SK-N-DZ (cell line): Measurements from ENCODE around the gene RARG.

Experiments
- DNase-seq: peaks from one replicate; pipeline ENCODE4 v3.0.0-alpha.2; 2015; ENCODE audit warnings: low spot score

Gene RARG

DNA sequence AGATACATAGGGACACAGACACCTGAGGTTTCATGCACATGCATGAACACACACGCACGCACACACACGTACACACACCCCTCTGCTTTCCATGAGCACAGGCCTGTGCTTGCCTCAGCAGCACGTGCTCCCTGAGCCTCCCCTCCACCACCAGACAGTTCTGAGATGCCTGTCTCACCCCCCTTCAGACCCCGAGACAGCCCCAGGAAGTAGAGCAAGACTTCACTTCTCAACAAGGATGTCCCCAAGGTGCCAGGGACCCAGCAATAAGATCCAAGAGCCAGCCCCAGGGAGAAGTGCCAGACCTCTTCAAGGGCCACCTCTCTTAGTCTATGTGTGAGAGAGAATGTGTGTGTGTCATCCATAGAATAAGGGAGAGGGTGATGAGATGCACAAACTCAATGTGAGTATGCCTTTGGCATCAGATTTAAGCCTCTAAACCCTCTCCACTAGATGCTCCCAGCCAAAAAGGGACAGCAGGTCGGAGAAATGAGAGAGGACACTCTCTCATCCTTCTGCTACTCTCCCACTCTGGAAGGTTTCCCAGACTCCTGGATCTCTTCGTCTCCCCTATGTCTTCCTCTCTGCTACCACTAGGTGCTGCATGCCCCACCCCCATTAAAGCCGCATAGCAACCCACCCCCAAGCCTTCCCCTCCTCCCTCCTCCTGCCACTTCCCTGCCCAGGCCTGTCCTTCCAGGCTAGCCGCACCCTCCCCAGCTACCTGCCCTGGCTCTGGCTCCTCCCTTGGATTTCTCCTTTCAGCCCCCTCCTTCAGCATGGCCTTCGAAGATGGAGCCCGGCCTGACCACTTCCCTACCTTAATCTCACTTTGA is 7.7 kb downstream of the RARG start:
- peak; percentile 60 for DNase-seq

DNA sequence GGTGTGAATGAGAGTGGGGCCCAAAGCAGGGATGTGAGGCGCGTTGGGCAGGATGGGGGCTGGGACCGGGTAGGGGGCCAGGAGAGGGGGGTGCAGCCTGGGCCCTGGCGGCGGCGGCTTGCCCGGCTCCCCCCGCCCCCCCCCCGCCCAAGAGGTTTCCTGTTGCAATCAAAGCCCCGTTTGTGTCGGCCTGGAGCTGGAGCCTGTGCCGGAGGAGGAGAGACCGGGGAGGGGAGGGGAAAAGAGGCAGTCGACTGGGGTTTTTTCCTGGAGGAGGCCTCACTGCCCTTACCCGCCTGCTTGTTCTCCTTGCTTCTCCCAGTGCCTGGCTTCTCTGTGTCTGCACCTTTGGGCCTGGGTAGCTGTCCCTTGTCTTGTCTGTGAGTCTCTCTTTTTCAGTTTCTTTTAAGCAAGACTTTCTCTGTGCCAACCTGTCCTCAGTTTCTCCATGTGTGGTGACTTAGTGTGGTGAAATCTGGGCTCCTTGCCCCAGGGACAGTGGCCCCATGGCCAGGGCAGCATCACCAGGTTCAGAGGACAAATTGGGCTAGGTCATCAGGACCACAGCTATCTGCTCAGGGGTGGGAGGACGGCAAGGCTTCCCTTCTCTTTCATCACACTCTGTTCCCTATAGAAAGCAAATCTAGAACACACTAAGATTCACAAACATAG is 8.5 kb downstream of the RARG start:
- DNase-seq = no peak

DNA sequence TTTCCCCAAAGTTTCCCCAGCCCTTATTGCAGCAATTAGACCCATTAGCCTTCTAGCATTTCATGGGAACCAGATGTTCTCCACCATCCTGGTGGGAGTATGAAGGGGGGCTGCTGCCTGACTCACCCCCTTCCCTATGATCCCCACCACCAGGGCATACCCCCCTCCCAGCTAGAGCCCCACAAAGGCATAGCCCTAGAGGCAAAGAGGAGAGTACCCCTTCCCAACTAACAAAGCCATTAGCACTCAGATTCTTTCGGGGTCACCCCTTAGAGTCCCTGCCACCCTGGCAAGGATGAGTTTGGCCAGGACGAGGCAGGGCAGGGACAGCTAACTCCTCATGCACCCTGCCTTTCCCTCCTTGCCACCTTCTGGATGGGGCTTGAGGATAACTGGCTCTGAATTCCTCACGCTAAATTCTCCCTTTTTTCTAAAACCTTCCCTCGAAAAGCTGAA is 9.2 kb downstream of the RARG start:
- DNase-seq = no peak

- no peak for DNase-seq
Measured at GRCh38 chr12:53222170-53222721, 9.8 kb downstream of the RARG start.

- DNase-seq = peak; percentile 33
Measured at GRCh38 chr12:53221203-53222080, 10.6 kb downstream of the RARG start.

- DNase-seq = peak; percentile 82
Measured at GRCh38 chr12:53220694-53221202, 11.3 kb downstream of the RARG start.

DNA sequence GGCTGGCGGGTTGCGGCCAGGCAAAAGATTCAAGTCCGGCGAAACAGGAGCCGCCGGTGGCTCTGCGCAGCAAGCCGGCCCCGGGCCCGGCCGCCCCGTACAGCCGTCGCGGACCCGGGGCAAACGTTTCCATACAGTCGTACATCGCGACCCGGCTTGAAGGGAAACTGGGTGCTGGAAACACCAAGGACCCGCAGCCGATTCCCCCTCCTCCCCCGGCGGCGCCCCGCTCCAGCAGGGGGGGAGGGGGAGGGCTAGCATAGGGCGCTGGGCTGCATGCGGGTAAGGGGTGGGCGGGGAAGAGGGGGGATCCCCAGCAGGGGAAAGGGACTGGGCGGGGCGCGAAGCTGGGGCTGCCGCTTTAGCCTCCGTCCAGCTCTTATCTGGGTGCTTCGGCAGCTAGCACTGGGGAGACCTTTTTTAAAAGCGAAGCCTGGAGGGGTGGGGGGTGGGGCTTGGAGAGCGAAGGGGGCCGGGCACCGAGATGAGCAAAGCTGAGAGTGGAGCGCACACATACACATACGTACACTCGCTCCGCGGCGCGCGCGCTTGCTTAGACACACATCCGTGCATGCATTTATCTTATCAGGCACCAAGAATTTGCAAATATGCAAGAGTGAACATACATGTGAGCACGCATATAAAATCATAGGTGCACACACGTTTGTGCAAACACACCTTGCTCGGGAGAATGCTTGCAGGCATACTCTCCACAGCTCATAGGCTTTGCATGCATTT is 11.9 kb downstream of the RARG start:
- no peak for DNase-seq

- DNase-seq = no peak
Measured at GRCh38 chr12:53219292-53219955, 12.6 kb downstream of the RARG start.

- no peak for DNase-seq
Measured at GRCh38 chr12:53218551-53219291, 13.3 kb downstream of the RARG start.

DNA sequence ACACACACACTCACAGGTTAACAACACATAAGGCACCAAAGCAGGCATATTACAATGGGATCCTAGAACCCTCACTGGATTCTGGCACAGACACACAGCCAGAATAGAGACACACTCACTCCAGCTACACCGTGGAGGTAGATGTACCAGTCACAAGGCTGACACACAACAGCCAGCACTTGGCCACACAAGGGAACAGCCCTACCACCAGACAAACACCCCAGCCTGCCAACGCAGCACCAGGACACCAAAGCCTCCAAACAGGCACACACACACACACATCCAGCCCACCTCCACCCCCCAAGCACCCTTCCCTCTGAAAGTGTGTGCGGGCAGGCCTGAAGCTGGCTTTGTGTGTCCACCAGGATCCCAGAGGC is 14.1 kb downstream of the RARG start:
- no peak for DNase-seq

DNA sequence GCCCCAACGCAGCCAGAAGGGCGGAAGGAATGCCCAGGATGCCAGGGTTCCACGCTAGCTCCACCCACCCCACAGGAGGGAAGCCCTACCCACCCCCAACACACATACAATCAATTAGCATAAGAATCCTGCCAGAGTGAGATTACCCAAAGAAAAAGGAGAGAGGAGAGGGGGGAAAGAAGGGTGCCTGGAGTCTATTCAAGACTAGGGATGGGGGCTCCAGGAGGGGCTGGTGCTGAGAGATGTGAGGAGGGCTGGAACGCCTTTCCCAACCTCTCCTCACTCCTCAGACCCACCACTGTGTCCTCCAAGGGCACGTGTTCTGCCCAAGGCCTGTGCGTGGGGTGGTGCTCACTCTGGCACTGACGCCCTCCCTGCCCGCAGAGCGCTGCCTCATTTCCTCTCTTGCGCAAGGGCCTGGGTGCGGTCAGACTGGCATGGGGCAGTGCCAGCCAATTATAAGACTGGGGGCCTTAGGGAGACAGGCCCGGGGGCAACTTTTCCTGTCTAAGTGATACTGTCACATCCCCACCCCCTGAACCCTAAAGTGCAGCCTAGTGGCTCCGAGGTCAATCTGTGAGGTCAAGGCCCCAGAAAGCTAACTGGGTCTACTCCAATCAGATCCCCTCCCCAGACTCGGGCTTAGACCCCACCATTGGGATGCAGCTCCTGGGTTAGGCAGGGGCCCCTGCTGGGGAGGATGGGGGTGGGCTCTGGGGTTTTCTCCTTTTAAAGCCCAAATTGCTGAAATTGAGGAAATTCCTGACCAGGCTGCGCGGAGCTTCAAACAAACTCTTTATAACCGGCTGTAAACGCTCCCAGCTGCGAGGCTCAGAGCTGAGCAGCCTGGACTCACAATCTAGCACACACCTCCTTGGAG is 14.7 kb downstream of the RARG start:
- no peak for DNase-seq

GRCh38 chr12:53215497-53215896 is 16.5 kb downstream of the RARG start:
- no peak for DNase-seq

DNA sequence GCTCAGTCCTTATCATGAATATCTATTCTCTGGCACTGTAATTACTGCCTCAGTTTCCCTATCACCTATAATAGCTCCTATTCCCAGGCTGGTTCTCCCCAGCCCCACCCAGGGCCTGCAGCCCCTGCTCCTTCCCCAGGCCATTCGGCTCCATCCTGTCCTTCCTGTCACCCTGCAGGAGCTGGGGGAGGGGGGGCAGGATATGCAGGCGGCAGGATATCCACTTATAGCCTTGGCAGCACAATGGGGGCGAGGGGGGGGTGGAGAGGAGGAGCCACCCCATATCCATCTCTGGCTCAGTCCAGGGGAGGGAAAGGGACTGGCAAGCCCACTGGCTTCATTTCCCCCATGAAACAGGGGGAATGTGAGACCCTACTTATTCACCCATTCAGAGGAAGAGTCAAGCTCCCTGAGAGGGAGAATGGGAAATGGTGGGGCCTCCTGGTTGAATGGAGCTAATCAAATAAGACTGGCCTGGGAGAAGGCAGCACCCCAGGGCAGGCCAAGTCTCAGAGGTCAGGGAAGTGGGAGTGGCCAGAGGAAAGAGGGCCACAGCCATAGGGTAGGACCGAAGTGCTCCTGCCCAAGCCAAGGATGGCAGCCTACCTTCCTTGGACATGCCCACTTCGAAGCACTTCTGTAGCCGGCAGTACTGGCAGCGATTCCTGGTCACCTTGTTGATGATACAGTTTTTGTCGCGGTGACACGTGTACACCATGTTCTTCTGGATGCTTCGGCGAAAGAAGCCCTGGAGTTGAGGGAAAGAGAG is 17.1 kb downstream of the RARG start:
- no peak for DNase-seq

DNA sequence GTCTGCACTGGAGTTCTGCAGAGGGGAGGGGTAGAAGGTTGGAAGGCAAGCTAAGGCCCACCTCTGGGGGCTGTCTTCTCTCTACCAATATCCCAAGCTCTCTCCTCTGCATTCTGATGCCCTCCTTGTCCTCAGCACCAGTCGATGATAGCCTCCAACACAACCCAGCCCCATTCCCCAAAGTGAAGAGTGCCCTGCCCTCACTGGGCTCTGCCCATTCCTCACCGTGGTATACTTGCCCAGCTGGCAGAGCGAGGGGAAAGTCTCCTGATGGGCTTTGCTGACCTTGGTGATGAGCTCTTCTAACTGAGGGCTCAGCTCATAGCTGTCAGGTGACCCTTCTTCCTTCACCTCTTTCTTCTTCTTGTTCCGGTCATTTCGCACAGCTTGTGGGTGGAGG is 17.8 kb downstream of the RARG start:
- DNase-seq = no peak

DNA sequence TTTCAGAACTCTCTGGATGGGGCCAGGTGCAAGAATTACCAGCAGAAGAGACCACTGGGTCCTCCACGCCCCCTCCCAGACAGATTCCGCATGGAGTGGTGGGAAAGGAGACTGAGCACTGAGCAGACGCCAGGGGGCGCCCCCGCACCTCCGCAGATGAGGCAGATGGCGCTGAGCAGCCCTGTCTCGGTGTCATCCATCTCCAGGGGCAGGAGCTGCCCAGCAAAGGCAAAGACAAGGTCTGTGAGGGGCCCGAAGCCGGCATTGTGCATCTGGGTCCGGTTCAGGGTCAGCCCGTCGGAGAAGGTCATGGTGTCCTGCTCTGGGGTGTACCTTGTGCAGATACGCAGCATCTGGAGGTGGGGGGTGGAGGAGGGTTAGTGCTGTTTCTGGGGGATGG is 18.7 kb downstream of the RARG start:
- DNase-seq = peak; percentile 83

GRCh38 chr12:53212931-53213330 is 19.1 kb downstream of the RARG start:
- DNase-seq = no peak

- DNase-seq = peak; percentile 62
Measured at GRCh38 chr12:53211476-53212381, 20.3 kb downstream of the RARG start.
